Fibroblast of pulmonary artery (primary cell): ENCODE data around the gene LRP2.

Experiments
- DNase-seq: peaks from one replicate; pipeline ENCODE4 v3.0.0-alpha.2; 2010; ENCODE audit warnings: low read depth
- H3K4me3 ChIP-seq: replicated peaks from 2 replicates; pipeline ENCODE4 v1.5.1; 2011; ENCODE audit warnings: low read depth, mild to moderate bottlenecking, control low read depth, low read length, moderate library complexity
- TF ChIP-seq, protein P1 (sequence below): IDR thresholded peaks from 2 replicates; pipeline ENCODE4 v1.5.1; 2011; ENCODE audit warnings: mild to moderate bottlenecking, control low read depth, low read length, inconsistent platforms; ENCODE audit errors: missing control alignments

The LRP2 gene

DNA sequence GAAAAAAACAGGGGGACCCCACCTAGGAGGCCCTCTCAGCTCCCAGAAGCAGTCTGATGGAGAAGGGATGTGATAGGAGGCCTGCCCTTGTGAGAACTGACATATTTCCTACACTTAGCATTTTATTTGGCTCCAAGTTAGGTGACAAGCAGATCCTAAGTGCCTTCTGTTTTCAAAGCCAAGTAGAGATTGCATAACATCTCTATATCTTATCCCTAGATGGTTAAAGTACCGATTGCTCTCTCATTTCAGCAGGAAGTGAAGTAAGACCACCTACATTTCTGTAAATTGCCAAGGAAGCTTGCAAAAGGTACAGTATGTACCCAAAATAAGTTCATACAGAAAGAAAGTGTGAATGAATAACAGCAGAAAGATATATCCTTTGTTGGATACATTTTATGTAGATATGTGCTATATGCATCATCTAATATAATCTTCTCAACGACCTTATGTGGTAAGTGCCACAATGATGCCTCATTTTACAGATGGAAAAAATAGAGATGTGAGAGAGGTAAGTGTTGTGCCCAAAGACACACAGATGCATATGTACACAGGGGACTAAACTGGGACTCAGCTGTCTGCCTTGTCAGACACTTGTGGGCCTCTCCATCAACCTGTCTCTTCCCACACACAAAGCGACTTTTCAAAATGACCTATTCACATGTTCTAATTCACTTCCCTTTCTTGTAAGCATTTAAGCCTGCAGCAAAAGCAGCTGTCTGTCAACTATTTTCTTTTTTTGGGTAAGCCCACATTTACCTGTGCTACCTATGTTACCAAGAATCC lies 254.0 kb downstream of the LRP2 start:
- DNase-seq, result peak; percentile 56
- H3K4me3 ChIP-seq, result no peak overlapping the region
- TF ChIP-seq, protein P1, sequence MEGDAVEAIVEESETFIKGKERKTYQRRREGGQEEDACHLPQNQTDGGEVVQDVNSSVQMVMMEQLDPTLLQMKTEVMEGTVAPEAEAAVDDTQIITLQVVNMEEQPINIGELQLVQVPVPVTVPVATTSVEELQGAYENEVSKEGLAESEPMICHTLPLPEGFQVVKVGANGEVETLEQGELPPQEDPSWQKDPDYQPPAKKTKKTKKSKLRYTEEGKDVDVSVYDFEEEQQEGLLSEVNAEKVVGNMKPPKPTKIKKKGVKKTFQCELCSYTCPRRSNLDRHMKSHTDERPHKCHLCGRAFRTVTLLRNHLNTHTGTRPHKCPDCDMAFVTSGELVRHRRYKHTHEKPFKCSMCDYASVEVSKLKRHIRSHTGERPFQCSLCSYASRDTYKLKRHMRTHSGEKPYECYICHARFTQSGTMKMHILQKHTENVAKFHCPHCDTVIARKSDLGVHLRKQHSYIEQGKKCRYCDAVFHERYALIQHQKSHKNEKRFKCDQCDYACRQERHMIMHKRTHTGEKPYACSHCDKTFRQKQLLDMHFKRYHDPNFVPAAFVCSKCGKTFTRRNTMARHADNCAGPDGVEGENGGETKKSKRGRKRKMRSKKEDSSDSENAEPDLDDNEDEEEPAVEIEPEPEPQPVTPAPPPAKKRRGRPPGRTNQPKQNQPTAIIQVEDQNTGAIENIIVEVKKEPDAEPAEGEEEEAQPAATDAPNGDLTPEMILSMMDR, result no peak

DNA sequence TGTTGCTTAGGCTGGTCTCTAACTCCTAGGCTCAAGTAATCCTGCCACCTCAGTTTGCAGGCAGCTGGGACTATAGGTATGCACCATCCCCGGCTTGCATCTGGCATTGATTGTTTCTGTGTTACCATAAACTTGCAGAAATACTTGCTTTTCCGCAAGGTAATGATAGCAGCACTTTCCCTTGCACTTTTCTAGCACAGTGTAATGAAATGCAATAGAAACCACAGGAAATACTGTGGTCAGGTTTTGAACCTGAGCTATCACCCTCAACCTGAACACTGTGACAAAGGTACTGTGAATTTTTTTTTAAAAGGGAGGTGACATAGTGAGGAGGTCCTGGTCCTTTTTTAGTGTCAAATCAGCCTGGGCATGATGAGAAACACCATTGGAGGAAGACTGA lies 254.7 kb downstream of the LRP2 start:
- no peak for DNase-seq
- H3K4me3 ChIP-seq, result no peak overlapping the region
- TF ChIP-seq, protein P1, result no peak

DNA sequence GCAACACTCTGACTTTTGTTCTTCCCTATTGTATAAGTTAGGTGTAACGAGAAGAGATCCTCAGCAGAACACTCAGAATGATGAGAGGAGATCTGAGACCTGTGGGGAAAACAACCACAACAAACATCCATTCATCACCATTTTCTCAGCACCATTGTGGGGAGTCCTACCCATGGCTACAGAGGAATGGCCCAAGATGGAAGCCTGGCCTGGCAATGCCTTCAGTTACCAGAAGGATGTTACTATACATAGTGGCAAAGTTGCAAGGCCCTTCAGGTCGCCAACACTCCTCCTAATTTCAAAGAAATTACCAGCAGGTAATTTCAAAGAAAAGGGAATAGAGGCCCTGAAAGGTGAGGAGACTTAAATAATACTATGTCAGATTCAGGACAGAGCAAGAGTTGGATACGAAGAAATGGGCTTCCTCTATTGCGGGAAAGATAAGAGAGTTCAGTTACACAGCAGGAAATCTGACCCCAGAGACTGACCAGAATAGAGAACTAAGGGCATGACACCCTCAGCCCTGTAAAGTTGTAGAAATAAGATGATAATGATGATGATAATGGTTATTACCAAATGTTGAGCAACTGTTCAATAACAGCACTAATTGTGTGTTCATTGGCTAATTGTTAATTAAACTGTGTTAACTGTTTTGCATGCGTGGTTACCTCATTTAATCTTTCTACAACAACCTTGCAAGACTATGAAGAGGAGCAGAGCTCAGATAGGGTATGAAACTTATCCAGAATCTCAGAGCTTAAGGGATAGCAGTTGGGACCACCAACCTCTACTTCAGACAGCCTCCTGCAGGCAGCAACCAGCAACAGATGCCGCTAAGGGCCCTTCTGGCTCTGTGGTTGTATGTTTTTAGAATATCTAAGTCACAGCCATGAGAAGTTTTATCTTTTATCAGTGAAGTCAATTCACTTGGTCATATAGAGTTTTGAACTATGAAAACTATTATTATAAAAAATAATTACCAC lies 255.5 kb downstream of the LRP2 start:
- no peak for DNase-seq
- TF ChIP-seq, protein P1, result no peak
- H3K4me3 ChIP-seq, result no peak overlapping the region

DNA sequence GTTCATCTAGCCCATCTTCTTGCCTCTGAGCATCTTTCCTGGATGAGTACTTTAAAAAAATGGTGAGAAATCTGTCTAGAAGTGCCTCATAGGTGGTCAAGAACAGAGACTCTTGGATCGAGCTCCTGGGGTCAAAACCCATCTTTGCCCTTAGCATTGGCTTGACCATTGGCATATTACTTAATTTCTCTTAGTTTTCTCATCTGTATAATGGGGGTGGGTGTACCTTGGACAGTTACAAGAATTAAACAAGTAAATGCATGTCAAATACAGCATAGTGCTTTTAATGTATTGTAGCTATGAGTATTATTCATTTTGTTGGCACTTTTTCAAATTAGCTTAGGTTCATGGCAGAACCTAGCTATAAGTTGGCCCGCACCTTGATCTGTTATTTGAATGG lies 256.2 kb downstream of the LRP2 start:
- no peak overlapping the region for H3K4me3 ChIP-seq
- no peak for DNase-seq
- TF ChIP-seq, protein P1, result no peak

DNA sequence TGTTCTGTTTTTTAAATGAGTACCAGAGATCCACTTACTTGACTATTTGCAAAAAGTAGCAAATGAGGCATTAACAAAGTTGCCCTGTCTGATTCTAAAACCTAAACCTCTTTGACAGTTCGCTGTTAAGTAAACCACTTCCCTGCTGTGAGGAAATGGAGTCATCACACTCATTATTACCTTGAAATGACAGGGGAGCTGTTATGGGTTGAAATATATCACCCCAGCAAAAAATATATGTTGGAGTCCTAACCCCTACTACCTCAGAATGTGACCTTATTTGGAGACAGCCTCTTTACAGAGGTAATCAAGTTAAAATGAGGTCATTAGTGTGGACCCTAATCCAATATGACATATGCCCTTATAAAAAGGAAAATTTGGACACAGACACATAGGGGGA lies 256.9 kb downstream of the LRP2 start:
- no peak overlapping the region for H3K4me3 ChIP-seq
- TF ChIP-seq, protein P1, result no peak
- DNase-seq, result no peak

DNA sequence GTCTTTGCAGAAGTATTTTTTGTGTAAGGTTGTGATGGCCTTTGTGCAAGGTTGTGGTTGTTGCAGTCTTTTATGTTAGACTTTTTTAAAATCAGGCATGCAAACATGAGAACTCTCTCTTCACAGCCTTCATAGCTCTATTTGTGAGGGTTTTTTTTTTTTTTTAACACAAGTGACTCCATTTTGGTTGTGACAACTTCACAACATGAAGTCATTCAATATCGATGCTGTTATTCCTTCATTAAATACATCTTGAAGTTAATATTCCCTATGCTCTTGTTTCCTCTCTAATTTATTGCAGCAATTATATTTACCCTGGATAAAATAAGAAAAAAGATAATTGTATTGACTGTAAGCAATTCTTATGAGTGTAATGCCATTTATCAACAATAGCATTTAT lies 257.5 kb downstream of the LRP2 start:
- no peak for DNase-seq
- no peak overlapping the region for H3K4me3 ChIP-seq
- TF ChIP-seq, protein P1, result no peak
